Loucy (cell line): Measurements from ENCODE around the gene ATP11C.

Experiments used
- H2AFZ ChIP-seq: fragments of 200-600 bp; sonication (generic); 2 replicates; pipeline ENCODE4 v1.6.0; 2016; ENCODE audit warnings: antibody characterized with exemption, mild to moderate bottlenecking, low read length, moderate library complexity
- H3F3A ChIP-seq: fragments of 200-600 bp; 2 replicates; pipeline ENCODE4 v1.6.0; 2016; ENCODE audit warnings: antibody characterized with exemption, low read depth, mild to moderate bottlenecking
- H3K27me3 ChIP-seq: fragments of 200-600 bp; sonication (generic); 2 replicates; pipeline ENCODE4 v1.6.1; 2014; ENCODE audit warnings: low read length, mild to moderate bottlenecking; ENCODE audit not compliant: insufficient read depth, poor library complexity, severe bottlenecking
- H3K36me3 ChIP-seq: fragments of 200-600 bp; sonication (generic); 2 replicates; pipeline ENCODE4 v1.6.1; 2016; ENCODE audit warnings: low read length; ENCODE audit not compliant: insufficient read depth
- H3K4me1 ChIP-seq: fragments of 200-600 bp; sonication (generic); 2 replicates; pipeline ENCODE4 v1.5.1; 2014; ENCODE audit warnings: low read length, mild to moderate bottlenecking; ENCODE audit not compliant: insufficient read depth, poor library complexity, severe bottlenecking
- H3K4me2 ChIP-seq: fragments of 200-600 bp; sonication (generic); 2 replicates; pipeline ENCODE4 v1.6.0; 2014; ENCODE audit warnings: antibody characterized with exemption, low read length, low read depth, mild to moderate bottlenecking; ENCODE audit not compliant: poor library complexity, severe bottlenecking
- H3K4me3 ChIP-seq: fragments of 200-600 bp; sonication (generic); 2 replicates; pipeline ENCODE4 v1.5.1; 2014; ENCODE audit warnings: low read length, mild to moderate bottlenecking, mixed read lengths; ENCODE audit not compliant: poor library complexity, severe bottlenecking
- H3K79me2 ChIP-seq: fragments of 200-600 bp; sonication (generic); 2 replicates; pipeline ENCODE4 v1.6.1; 2014; ENCODE audit warnings: low read length; ENCODE audit not compliant: insufficient read depth
- H3K9ac ChIP-seq: fragments of 200-600 bp; sonication (generic); 2 replicates; pipeline ENCODE4 v1.6.0; 2014; ENCODE audit warnings: mild to moderate bottlenecking, low read depth, low read length, moderate library complexity; ENCODE audit not compliant: poor library complexity, severe bottlenecking
- H3K9me2 ChIP-seq: fragments of 200-600 bp; sonication (generic); replicated peaks from 2 replicates; pipeline ENCODE4 v1.6.1; 2016; ENCODE audit warnings: low read depth, low read length, mixed read lengths
- H3K9me3 ChIP-seq: fragments of 200-600 bp; sonication (generic); 2 replicates; pipeline ENCODE4 v1.6.1; 2014; ENCODE audit warnings: mild to moderate bottlenecking, antibody characterized with exemption, low read length, low read depth; ENCODE audit not compliant: insufficient read depth
- H4K20me1 ChIP-seq: fragments of 200-600 bp; sonication (generic); 2 replicates; pipeline ENCODE4 v1.6.0; 2014; ENCODE audit warnings: antibody characterized with exemption, low read length, mild to moderate bottlenecking; ENCODE audit not compliant: insufficient read depth, poor library complexity, severe bottlenecking
- CTCF ChIP-seq: fragments of 200-600 bp; sonication (generic); conservative IDR thresholded peaks from 2 replicates; pipeline ENCODE4 v1.5.1; 2014; ENCODE audit warnings: mild to moderate bottlenecking, antibody characterized with exemption, low read length
- EZH2phosphoT487 ChIP-seq: fragments of 200-600 bp; IDR thresholded peaks from 2 replicates; pipeline ENCODE4 v1.6.1; 2018; ENCODE audit warnings: antibody characterized with exemption, mild to moderate bottlenecking, moderate library complexity, borderline replicate concordance

The ATP11C gene

GRCh38 chrX:139787601-139788000 lies 145.3 kb downstream of the ATP11C start:
- Histone ChIP-seq H3K27me3 (no peaks in the 10 kb centered on the region), H3K9ac (no peak overlapping the region), H4K20me1 (no peaks in the 10 kb centered on the region), H3K4me3 (no peak overlapping the region), H3K4me1 (no peaks in the 10 kb centered on the region), H3F3A (no peaks in the 10 kb centered on the region), H3K4me2 (no peak overlapping the region), H3K36me3 (peaks cover 17% of the 10 kb centered on the region; the same call in 1 of the 2 replicates), H3K9me2 (no peaks in the 10 kb centered on the region), H3K79me2 (no peaks in the 10 kb centered on the region), H3K9me3 (no peaks in the 10 kb centered on the region), H2AFZ (no peak overlapping the region)
- TF ChIP-seq CTCF (no peak), EZH2phosphoT487 (no peak)

GRCh38 chrX:139784807-139785206 lies 148.0 kb downstream of the ATP11C start:
- Histone ChIP-seq H3K9ac (no peak overlapping the region), H3K4me3 (no peak overlapping the region), H3K79me2 (no peaks in the 10 kb centered on the region), H3K27me3 (no peaks in the 10 kb centered on the region), H3K9me3 (no peaks in the 10 kb centered on the region), H3K36me3 (peaks cover 17% of the 10 kb centered on the region; the same call in 1 of the 2 replicates), H3K9me2 (no peaks in the 10 kb centered on the region), H2AFZ (no peak overlapping the region), H3F3A (no peaks in the 10 kb centered on the region), H4K20me1 (no peaks in the 10 kb centered on the region), H3K4me1 (no peaks in the 10 kb centered on the region), H3K4me2 (no peak overlapping the region)
- no peak for TF ChIP-seq CTCF
- no peak for TF ChIP-seq EZH2phosphoT487

GRCh38 chrX:139783959-139784358 lies 148.9 kb downstream of the ATP11C start:
- Histone ChIP-seq H3K79me2 (no peaks in the 10 kb centered on the region), H3K4me1 (no peaks in the 10 kb centered on the region), H3K27me3 (no peaks in the 10 kb centered on the region), H3F3A (no peaks in the 10 kb centered on the region), H3K36me3 (peaks cover 17% of the 10 kb centered on the region; the same call in 1 of the 2 replicates), H3K4me3 (no peak overlapping the region), H3K4me2 (no peak overlapping the region), H4K20me1 (no peaks in the 10 kb centered on the region), H3K9me3 (no peaks in the 10 kb centered on the region), H3K9me2 (no peaks in the 10 kb centered on the region), H3K9ac (no peak overlapping the region), H2AFZ (no peak overlapping the region)
- no peak for TF ChIP-seq CTCF
- TF ChIP-seq EZH2phosphoT487 = no peak
